DMS79 treated with DMSO at 0.1 percent for 48 hours (cell line): ENCODE measurements around the gene POLR2A.
"Not testable (repeated sequence)": the region's sequence is repeated elsewhere in the genome, so short reads cannot be mapped to it uniquely, and the experiment has no call there.

Source experiments
- DNase-seq: peaks from one replicate; lab custom pipeline; 2025; lab: John Stamatoyannopoulos, UW

POLR2A gene

GRCh38 chr17:7460850-7461660 lies 23.1 kb upstream of the POLR2A start:
- no peak for DNase-seq

DNA sequence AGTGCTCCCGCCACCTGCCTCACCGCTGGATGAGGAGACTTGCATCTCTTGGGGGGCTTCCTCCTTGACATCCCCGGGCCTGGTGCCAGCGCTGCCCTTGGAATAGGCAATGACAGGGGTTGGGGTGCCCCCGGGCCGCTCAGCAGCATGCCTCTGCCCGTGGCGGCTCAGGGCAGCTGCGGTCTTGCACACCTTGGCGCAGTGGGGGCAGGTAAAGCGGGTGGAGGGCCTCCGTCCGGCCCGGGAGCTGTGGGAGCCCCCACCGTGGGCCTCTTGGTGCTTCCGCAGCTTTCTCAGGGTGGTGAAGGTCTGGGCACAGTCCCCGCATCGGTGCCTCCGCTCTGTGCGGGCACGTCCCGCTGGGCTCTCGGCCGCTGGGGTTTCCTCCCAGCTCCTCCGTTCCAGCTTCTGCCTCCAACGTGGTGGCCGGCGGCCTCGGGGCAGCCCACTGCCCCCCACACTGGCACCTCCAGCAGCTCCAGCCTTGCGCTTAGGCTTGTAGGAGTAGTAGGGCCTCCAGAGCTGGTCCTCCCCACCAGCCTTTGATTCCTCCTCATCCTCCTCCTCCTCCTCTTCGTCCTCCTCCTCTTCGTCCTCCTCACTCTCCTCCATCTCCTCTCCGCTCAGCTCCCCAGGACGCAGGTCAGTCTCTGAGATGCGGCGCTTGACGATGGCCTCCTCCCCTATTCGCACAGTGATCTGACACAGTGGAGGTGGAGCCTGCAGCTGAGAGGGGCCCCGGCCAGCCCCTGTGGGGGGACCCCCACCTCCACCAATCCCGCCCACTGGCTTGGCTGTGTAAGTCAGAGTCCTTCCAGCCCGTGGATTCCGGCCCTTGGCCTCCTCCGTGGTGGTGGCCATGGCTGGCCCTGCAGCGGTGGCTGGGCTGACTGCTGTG lies 21.4 kb upstream of the POLR2A start:
- DNase-seq = no peak

- no peak for DNase-seq
These were observed 20.8 kb upstream of the POLR2A start for GRCh38 chr17:7463372-7463846.

- no peak for DNase-seq
These were observed 20.1 kb upstream of the POLR2A start for GRCh38 chr17:7464081-7464480.

- no peak for DNase-seq
These were observed 18.4 kb upstream of the POLR2A start for GRCh38 chr17:7465597-7466275.

DNA sequence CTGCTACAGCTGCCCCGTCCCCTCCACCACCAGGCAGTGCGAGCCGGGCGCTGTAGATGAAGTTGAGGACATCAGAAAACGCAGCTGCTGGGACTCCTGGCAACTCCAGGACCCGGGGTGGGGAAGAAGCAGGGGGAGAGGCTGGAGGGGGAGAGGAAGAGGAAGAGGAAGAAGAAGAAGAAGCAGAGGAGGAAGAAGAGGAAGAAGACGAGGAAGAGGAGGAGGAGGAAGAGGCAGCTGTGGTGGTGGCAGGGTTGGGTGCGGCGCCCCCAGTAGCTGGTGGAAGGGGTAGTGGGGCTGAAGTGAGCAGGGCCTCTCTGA lies 17.9 kb upstream of the POLR2A start:
- no peak for DNase-seq

DNA sequence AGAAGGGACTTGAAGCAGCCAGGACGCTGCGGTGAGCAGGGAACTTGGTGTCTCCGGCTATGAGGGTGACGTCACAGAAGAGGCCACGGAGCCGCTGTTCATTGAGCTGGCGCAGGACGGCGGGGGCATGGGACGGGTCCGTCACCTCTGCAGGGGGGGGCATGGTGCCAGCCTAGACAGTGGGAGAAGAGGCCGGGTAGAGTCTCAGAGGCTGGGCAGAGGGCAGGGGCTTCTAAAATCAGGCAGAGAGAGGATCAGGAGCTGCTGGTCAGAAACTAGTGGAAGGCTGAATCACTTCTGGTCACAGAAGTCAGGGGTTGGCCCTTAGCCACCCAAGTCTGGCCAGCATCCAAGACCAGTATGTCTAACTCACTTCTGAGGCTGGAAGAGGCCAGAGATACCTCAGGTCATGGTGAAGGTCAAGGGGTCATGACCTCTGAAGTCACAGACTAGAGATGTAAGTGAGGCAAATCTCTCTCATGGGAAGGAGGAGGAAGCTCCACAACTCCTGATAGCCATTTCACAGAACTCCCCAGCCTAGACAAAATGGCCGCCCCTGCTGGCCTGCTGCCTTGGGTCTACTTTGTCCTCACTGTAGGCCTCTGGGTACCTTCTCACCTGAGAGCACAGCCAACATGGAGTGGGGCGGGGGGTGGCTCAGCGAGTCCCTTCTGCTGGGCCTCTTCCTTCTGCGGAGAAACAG lies 17.4 kb upstream of the POLR2A start:
- DNase-seq = no peak

DNA sequence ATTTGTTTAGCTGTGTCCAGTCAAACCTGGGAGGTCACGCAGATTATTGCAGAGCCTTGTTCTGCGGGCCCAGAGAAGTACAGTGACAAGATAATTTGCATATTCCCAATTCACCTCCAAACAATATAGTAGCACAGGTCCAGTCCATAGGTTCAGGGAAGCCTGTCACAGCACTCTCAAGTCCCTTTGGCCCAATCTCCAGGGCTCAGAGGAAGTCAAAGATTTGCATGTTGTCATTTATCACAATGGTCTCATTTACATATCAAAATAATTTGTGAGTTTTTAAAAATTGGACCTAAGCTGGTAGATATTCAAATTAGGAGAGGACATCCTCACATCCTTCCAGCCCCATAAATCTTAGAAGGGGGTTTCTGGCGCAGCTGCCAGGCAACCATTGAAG lies 16.7 kb upstream of the POLR2A start:
- no peak for DNase-seq

DNA sequence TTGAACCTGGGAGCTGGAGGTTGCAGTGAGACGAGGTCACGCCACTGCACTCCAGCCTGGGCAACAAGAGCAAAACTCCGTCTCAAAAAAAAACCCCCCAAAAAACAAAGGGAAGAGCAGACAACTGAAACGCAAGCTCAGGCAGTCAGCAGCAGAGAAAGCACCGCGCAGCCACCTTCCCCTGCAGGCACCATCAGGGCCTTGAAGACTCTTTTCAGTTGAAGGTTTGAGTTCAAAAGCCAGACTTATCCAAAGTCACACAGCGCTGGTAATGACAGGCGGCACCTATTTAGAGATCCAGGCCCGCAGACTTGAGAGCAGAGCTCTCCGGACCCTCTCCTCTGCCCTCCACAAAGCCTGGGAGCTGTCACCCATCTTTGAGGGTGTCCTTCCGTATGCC lies 15.9 kb upstream of the POLR2A start:
- DNase-seq = no peak

- DNase-seq = no peak
These were observed 15.3 kb upstream of the POLR2A start for GRCh38 chr17:7468804-7469389.

DNA sequence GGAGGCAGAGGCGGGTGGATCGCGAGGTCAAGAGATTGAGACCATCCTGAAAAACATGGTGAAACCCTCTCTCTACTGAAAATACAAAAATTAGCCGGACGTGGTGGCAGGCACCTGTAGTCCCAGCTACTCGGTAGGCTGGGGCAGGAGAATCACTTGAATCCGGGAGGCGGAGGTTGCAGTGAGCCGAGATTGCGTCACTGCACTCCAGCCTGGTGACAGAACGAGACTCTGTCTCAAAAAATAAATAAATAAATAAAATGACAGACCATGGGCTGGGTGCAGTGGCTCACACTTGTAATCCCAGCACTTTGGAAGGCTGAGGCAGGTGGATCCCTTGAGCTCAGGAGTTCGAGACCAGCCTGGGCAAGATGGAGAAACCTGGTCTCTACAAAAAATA lies 14.3 kb upstream of the POLR2A start:
- not testable (repeated sequence) for DNase-seq

DNA sequence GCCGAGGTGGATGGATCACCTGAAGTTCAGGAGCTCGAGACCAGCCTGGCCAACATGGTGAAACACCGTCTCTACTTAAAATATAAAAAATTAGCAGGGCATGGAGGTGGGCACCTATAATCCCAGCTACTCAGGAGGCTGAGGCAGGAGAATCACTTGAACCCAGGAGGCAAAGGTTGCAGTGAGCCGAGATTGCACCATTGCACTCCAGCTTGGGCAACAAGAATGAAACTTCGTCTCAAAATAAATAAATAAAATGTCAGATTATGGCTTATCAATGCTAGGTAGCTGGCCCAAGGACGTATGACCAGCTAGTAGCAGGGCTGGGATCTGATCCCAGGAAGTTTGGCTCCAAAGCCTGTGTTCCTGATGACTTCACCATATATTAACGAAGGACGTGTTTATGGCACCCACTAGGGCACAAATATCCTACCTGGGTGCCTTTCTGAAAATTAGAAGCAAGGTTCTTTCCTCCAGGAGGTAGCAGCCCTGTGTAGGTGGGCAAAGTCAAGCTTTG lies 13.7 kb upstream of the POLR2A start:
- DNase-seq = not testable (repeated sequence)

- no peak for DNase-seq
These were observed 12.4 kb upstream of the POLR2A start for GRCh38 chr17:7471729-7472128.

GRCh38 chr17:7474767-7475166 lies 9.4 kb upstream of the POLR2A start:
- not testable (repeated sequence) for DNase-seq

DNA sequence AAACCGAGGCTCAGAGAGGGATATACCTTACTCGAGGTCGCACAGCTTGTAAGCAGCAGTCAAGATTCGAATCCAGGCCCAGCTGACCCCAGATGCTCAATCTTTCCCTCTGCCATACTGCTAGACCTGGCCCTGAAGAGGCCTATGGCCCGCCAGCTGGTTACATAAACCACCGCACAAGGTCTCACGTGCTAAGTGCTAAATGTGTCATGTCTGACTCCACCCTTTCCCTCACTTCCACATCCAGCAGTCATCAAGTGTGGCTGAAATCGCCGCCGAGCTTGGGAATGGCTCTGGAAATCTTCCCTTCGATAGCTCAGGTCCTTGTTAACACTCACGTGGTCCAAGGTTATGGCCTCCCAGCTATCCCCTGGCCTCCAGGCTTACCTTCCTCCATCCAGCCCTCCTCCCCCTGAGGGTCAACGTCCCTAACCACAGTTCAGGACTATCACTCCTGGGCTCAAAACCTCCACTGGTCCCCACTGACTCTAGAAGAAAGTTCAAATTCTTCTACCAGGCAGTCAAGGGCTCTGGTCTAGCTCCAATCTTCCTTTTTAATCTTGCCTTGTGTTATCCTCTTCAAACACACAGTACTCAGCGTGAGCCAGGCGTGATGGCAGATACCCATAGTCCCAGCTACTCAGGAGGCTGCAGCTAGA lies 8.3 kb upstream of the POLR2A start:
- no peak for DNase-seq

DNA sequence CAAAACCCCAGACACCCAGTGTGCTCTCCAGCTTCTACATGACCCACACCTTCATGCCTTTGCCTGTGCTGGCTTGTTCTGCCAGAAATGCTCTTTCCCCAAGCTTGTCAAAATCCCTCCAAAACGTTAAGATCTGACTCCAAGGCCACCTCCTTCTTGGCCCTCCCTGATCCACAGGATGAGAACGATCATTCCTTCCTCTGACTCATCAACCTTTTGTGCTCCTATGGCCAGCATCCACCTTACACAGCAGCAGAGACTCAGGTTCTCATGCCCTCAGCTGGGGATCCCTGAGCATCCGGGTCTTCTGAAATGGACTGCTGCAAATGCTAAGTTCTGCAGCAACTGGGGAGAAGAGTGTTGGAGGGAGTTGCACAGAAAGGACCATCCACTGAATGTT lies 7.7 kb upstream of the POLR2A start:
- DNase-seq = no peak

DNA sequence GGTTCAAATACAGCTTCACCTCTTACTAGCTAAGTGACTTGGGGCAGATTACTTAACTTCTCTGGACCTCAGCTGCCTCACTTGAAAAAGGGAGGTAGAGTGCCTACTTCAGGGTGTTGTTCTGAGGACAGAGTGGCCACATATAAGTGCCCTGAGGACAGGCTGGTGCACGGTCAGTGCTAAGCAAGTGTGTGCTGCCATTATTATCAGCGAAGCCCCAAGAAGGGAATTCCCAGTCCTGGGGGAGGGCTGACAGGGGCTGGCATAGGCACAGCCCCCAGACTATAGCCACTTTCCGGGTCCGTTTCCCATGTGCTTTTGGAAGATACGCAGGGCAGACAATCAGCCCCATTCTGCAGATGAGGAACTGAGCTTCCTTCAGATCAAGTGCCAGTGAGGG lies 7.2 kb upstream of the POLR2A start:
- DNase-seq = no peak

GRCh38 chr17:7477392-7478275 lies 6.5 kb upstream of the POLR2A start:
- DNase-seq = no peak

DNA sequence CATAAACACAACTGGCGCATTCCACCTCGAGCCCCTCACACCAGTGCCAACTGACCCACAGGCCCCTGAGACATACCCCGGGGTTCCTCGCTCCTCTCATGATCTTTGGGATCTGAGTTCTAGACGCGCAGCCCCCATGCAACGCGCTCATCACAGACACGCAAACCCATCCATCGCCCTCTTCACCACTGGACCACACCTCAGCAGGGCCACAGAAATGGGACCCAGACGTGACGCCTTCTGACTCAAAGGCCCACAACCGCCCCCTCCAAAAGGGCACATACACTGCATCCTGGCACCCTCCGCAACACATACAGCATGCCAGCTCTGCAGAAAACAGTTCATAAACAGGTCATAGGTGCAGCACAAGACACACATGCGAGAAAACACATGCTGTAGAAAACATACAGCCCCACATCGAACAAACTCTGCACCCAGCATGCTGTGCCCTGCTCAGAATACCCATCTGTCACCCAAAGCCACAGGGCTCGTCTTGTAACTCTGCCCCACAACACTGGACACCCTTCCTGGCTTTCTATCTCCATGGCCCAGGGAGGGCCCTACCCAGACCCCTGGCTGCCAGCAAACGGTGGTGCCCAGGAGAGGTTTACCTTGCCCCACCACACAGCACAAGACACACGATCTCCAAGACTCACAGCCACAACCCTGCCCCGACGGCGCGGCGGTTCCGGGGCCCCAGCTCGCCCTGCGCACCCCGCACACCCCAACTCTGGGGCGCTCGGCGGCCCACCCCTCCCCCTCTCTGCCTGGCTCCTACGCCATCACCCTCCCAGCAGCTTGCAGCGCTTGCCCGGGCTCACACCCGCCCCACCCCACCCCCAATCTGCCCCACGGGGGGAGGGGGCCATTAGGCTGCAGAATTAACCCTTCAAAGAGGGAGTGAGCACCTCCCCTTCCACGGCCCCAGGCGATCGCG lies 5.6 kb upstream of the POLR2A start:
- no peak for DNase-seq
